Brain microvascular endothelial cell (primary cell): ENCODE data around the gene UBE3B.
A peak's percentile ranks its signal among the peaks of the same experiment; 100 is the strongest.

Source experiments
- DNase-seq: peaks from one replicate; pipeline ENCODE4 v3.0.0-alpha.2; 2020
- H3K27ac ChIP-seq: fragments of 250-450 bp; sonication (Bioruptor Pico); 2 replicates; pipeline ENCODE4 v1.5.1; 2020; ENCODE audit warnings: mild to moderate bottlenecking, moderate library complexity
- H3K27me3 ChIP-seq: fragments of 250-450 bp; sonication (Bioruptor Pico); replicated peaks from 2 replicates; pipeline ENCODE4 v1.5.1; 2020; ENCODE audit warnings: mild to moderate bottlenecking
- H3K36me3 ChIP-seq: fragments of 250-450 bp; sonication (Bioruptor Pico); replicated peaks from 2 replicates; pipeline ENCODE4 v1.5.1; 2020; ENCODE audit warnings: mild to moderate bottlenecking
- H3K4me3 ChIP-seq: 2 replicates; pipeline ENCODE4 v1.5.1; 2011; ENCODE audit warnings: low read depth, mild to moderate bottlenecking, control low read depth, low read length, moderate library complexity
- CTCF ChIP-seq: IDR thresholded peaks from 2 replicates; pipeline ENCODE4 v1.5.1; 2011; ENCODE audit warnings: low read depth, mild to moderate bottlenecking, moderate library complexity, low read length, control low read depth, inconsistent platforms; ENCODE audit errors: missing control alignments
- in situ Hi-C: cut with HindIII; loops from 2 replicates; pipeline ENCODE4 v1.10.0; 2017; ENCODE audit warnings: low sequenced_read_pairs, low pct_ligation_motif_present

Gene UBE3B

GRCh38 chr12:109563291-109564284 lies 86.2 kb downstream of the UBE3B start:
- no peak for TF ChIP-seq CTCF
- Histone ChIP-seq H3K27ac (no peak overlapping the region), H3K36me3 (peaks cover 2% of the 10 kb centered on the region), H3K27me3 (no peaks in the 10 kb centered on the region), H3K4me3 (no peak overlapping the region)
- in situ Hi-C loops, result no loop called here
- peak; percentile 22 for DNase-seq

GRCh38 chr12:109566424-109566823 lies 89.0 kb downstream of the UBE3B start:
- in situ Hi-C loops, result no loop called here

GRCh38 chr12:109567296-109567695 lies 89.9 kb downstream of the UBE3B start:
- in situ Hi-C loops, result no loop called here
- TF ChIP-seq CTCF, result no peak
- Histone ChIP-seq H3K36me3 (peaks cover 2% of the 10 kb centered on the region), H3K27ac (no peak overlapping the region), H3K4me3 (no peak overlapping the region), H3K27me3 (no peaks in the 10 kb centered on the region)
- DNase-seq, result no peak

More at GRCh38 chr12:109566424-109566823, 89.0 kb downstream of the UBE3B start:
- TF ChIP-seq CTCF, result no peak
- H3K27me3 ChIP-seq, result no peaks in the 10 kb centered on the region
- peaks cover 2% of the 10 kb centered on the region for H3K36me3 ChIP-seq
- no peak for DNase-seq
- no peak overlapping the region for H3K4me3 ChIP-seq
- H3K27ac ChIP-seq, result no peak overlapping the region

GRCh38 chr12:109567967-109568366 lies 90.5 kb downstream of the UBE3B start:
- H3K27me3 ChIP-seq, result no peaks in the 10 kb centered on the region
- H3K27ac ChIP-seq, result no peak overlapping the region
- no peak overlapping the region for H3K4me3 ChIP-seq
- peaks cover 2% of the 10 kb centered on the region for H3K36me3 ChIP-seq
- in situ Hi-C loops, result no loop called here
- no peak for TF ChIP-seq CTCF
- DNase-seq, result no peak

- no peaks in the 10 kb centered on the region for H3K27me3 ChIP-seq
- no peak overlapping the region for H3K4me3 ChIP-seq
- in situ Hi-C loops, result no loop called here
- H3K27ac ChIP-seq, result no peak overlapping the region
- peaks cover 2% of the 10 kb centered on the region for H3K36me3 ChIP-seq
- DNase-seq, result no peak
- no peak for TF ChIP-seq CTCF
Measured at GRCh38 chr12:109568486-109568885, 91.1 kb downstream of the UBE3B start.
